HG03469 (cell line): Measurements from ENCODE around the gene PISD.
"Not testable (repeated sequence)": the region's sequence is repeated elsewhere in the genome, so short reads cannot be mapped to it uniquely, and the experiment has no call there.

ENCODE experiments used
- ATAC-seq: cut with Tn5 transposase; IDR thresholded peaks from one replicate; pipeline ENCODE4 v1.9.1; 2021; ENCODE audit warnings: mild to moderate bottlenecking, moderate library complexity, moderate number of reproducible peaks; ENCODE audit not compliant: unreplicated experiment

The PISD gene

DNA sequence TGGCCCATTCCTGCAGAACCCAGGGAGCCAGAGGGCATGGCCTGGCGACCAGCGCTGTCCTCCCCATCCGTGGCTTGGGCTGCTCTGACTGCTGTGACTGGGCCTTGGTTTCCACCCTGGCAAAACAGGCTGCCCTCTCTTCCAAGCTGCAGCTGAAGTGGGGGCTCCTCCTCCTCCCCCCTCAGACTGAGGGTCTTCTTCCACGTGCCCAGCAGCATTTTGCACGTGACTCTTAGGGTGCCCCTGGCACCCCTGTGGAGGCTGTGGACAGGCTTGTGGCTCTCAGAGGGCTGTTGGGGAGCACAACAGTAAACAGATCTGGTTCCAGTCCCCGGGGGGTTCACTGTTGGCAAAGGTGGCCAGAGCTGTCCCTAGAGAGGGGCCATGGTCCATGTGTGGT lies 51.4 kb downstream of the PISD start:
- no peak for ATAC-seq

DNA sequence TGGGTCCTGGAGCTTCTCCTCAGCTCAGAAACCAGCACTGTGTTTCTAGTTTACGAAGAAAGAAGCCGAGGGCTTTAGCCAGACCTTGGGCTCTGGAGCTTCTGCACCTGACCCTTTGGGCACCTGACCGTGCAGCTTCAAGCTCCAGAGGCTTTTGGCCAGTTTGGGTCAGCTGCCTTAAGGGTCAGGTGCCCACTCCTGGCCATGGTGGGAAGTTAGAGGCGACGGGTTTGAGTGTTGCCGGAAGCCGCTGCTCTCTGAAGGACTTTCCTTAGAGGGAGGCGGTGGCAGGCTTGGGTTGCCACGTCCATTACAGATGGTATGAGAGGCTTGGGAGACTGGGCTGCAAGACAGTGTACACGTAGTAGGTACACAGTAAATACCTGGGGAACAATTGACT lies 52.3 kb downstream of the PISD start:
- no peak for ATAC-seq

DNA sequence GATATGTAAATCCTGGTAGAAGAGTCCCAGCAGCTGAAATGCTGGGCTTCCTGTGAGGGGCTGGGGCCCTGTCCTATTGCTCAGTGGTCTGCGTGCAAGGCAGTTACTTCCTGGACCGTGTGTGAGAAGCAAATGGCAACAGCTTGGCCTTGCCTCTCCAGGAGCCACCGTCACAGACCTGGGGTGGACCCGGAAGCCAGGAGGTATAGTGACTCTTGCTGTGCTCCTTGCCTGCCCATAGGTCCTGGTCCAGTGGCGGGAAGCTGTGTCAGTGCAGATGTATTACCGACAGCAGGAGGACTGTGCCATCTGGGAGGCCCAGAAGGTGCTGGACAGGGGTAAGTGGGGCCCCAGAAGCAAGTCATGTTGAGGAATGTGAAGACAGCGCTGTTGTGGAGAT lies 54.3 kb downstream of the PISD start:
- no peak for ATAC-seq

DNA sequence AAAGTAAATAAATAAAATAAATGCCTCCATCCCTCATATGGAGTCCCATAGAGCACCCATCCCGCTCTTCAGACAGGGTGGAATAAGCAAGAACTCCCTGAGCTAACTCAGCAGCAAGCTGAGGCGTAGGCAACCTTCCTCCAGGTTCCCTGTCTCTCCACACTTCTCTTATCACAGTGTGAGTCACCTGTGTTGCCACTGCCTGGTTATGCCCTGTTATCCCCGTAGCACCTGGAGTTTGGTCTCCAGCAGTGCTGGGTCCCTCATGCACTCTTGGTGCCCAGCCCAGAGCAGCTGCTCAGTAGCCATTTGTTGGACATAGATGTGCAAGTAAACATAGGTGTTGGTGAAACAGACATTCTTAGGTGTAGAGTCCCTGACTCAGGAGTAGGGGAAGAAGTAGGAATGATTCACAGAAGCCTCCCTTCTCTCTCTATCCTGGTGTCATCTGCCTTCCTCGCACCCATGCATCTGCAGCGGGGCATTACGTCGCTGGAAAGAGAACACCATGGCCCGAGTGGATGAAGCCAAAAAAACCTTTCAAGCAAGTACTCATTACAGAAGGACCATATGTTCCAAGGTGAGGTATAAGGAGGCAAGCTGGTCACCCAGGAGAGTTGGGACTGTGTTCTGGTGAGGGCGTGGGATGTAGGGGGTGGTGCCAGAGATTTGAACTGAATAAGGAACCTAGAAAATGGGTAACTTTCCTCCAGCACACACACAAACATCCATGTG lies 56.0 kb downstream of the PISD start:
- ATAC-seq: no peak

DNA sequence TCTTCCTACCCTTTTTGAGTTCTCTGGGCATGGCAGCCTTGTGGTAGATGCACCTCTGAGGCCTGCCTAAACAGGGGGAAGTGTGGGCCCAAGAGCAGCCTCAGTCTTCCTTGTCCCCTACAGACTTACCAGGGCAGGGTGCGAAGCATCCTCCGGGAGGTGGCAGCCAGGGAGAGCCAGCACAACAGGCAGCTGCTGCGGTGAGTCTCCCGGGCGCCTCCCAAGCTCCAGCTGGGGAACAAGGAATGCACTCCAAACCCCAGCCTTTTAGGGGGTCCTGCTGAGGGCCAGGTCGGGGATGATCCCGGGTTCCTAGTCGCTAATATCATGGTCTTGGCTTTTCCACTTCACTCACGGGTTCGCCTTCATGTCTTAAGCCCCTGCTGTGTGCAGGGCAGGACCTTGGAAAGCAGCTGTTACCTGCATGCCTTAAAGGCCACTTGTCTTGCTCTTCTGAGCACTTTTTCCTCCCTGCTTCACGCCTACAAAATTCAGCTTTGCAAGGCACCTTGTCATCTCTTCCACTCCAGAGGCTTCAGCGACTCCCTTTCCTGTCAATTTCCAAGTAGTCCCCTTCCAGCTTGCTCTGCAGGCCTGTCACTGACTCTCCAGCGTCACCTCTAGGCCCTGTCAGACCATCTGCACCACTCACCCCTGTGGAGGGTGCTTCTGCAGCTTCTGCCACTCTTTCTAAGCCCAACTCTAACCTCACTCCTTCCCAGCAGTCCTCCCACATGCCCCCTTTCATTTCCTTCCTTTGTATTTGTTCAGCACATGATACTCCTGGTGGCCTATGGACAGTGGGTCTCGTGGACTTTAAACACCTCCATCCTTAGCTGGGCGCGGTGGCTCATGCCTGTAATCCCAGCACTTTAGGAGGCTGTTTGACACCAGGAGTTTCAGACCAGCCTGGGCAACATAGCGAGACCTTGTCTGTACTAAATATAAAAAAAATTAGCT lies 57.0 kb downstream of the PISD start:
- ATAC-seq: no peak

DNA sequence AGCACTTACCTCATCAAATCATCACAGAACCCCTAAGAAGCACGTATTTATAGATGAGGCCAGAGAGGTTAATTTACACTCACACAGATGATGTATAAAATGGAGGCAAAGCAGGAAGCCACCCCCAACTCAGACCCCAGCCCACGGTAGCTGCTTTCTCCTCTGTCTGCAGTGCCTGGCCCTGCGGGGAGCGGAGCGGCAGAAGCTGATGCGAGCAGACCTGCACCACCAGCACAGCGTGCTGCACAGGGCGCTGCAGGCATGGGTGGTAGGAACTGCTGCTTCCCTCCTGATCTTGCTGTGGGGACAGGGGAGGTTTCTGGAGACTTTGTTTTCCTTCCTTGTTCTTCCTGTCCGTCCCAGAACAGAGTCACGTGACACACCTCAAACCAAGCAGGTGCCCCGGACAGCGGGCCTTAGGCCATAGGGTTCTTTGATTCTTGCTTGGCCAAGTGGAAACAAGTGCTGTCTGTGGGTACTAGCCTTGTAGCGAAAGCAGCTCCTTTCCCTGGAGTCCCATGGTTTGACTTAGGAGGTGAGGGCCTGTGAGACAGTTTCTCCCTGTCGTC lies 57.8 kb downstream of the PISD start:
- ATAC-seq: no peak

DNA sequence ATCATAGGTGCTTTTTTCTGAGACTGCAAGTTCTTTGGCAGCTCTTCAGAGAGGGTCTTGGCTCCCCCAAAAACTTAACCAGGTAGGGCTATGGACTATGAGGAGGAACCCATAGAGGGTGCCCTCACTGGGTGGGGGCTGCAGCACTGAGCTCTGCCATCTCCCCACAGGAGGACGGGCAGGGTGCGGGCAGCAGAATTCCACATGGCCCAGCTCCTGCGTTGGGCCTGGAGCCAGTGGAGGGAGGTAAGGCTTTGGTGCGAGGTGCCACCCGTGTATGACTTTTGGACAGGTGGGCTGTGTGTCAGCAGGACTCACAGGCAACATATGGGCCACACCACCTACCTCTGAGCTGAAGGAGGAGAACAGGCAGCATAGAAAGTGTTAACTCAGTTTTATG lies 58.4 kb downstream of the PISD start:
- ATAC-seq: no peak

DNA sequence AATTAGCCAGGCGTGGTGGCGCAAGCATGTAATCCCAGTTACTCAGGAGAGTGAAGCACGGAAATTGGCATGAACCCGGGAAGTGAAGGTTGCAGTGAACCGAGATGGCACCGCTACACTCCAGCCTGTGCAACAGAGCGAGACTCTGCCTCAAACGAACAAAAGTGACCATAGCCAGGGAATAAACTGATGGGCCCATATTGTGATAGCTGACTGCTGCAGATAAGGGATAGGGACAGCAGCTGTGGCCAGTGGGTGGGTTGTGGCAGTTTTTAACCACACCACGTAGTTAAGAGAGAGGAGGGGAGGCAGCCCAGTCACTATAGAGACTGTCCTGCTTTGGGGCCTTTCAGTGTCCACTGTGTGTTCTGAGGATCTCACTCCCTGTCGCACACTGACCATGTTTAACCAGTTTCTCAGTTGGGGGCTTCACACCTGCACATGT lies 58.9 kb downstream of the PISD start:
- no peak for ATAC-seq

DNA sequence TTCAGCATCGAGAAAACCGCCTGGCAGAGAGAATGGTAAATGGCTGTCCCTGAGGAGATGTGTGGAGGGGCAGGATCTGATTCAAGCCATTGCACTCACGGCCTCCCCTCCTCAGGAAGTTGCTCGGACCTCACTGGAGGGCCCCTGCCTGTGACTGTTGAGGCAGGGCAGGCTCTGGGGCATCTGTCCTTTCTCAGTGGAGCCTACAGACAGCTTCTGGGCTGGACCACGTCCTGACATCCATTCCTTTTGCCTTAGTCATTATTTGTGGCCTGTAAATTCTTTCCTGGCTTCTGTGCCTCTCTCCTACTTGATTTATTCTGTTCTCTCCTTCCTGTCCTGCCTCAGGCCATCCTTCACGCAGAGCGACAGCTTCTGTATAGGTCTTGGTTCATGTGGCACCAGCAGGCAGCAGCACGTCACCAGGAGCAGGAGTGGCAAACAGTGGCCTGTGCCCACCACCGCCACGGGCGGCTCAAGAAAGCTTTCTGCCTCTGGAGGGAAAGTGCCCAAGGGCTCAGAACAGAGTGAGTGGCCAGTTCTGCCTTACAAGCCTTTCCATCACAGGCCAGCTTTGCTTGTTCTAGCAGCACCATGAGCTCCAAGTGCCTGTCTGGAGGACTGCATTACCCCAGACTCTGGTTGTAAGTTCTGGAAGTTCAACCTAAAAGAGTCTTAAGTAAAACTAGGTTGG lies 59.6 kb downstream of the PISD start:
- ATAC-seq: no peak

DNA sequence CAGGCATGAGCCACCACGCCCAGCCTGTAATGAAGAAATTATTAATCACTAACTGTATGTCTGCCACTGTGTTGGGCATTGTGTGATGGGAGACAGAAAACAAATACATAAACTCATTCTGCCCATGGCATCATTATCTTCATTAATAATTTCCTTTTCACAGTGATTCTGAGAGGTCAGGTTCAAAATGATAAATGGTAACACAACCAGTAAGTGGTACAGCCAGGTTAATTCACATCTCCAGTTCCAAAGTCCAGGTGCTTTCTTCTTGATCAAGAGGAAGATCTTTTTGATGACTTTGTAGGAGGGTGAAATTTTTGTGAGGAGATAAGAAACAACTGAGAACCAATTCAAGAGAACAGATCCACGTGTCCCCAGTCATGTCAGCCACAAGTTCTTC lies 66.7 kb downstream of the PISD start:
- ATAC-seq: no peak

DNA sequence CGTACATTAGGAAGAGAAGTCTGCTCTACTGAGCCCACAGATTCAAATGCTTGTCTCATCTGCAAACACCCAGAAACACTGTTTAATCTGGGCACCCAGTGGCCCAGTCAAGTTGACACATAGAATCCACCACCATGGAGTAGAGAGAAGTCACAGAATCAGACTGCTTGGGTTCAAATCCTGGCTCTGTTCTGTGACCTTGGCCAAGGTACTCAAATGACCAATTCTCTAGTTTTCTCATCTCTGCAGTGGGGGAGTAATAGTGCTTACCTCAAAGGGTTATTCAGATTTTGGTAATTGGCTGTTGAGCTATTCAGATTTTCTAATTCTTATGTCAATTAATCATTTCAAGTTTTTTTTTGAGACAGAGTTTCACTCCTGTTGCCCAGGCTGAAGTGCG lies 71.9 kb downstream of the PISD start:
- not testable (repeated sequence) for ATAC-seq

DNA sequence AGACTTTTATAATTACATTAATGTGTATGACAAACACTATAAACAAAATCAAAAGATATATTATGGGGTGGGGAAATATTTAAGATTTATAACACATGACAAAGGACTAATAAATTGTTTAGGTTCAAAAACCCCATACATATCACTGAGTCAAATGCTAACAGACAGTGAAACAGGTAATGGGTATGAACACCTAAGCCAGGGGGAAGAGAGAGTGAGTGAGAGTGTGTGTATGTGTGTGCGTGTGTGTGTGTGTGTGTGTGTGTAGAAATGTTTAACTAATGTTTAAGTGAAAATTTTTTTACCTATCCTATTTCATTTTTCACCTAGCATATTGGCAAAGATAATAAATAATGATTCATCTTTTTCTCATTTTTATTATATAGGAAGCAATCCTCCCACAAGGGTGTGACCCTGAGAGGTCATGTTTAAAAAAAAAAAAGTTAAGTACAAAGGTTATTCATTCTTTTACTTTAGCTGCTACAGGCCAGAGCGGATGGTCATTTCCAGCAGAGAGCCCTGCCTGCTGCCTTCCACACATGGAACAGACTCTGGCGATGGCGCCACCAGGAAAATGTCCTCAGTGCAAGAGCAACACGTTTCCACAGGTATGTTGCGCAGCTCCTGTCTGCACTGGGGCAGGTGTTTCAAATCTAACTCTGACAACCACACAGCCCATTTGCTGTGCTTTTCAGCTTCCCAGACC lies 72.9 kb downstream of the PISD start:
- no peak for ATAC-seq

DNA sequence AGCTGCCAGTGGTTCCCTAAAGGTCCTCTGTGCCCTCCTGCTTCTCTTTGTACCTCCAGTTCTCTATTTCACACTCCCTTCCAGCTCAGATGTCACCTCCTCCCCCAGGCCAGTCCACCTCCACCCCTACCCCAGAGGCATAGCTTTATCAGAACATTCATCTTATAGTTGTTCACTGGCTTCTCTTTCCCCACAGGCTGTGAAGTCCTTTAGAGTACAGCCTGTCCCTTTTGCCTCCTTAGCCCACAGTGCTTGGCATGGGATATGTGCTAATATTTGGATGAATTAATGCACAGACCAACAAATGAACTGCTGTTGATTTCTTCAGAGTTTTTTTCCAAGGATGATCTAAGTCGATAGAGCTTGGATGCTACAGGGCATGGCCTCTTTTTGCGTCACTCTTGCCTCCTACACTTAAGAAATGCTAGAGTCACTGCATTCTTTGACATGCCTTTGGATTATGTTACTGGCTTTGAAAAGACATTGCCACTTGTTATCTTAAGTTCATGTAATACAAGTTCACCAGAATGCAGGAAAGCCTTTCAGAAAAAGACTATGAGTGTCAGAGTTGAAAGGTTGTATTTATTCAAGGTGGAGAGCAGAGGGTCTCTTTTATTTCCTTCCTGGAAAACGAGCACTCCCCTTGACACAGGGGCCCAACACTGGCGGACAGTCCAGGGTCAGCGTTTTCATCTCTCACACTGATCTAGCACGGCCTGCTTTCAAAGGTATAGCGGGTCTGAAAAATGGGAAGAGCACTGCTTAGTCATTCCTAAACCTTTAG lies 75.7 kb downstream of the PISD start:
- no peak for ATAC-seq

DNA sequence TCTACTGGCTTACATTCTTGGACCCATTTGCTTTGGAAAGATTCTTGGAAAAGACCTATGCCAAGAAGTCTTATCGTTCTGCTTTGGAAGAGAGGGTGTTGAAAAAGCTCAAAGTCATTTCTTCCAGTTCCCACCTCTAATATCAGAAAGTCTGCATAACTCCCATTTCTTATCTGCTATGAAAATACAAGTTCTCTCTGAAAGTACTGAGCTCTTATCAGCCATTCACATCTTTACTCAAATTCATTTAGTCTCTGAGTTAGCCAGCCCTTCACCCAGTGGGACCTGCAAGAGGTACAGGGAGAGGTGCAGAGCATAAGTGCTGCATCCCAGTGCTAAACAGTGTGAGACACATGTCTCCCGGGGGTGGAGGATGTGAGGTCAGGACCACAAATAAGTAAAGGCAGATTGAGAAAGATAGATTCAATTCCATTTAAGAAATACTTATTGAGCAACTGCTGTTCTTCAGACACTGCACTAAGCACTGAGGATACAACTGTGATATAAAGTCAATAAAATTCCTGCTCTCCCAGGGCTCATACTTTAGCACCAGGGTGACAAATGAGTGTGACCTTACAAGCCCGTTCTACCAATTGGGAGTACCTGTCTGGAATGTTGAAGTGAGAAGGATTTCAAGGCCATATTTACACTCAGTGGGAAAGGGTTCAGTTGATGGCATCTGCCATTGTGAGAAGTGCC lies 76.7 kb downstream of the PISD start:
- ATAC-seq: no peak

DNA sequence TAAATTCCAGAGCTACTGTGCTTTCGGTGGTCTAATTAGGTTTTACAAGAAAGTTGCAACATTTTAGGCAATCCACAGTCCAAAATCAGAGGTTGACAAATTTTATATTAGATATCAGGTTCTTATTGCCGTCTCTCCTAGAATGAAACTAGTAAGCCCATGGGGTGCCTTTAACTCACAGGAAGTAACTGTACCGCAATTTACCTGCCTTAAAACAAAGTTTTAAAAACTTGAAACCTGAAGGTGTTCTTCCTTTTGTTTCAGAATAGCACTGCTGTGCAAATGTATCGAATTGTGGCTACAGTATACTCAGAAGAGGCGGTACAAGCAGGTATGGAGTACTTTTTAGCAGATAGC lies 77.2 kb downstream of the PISD start:
- ATAC-seq: no peak

DNA sequence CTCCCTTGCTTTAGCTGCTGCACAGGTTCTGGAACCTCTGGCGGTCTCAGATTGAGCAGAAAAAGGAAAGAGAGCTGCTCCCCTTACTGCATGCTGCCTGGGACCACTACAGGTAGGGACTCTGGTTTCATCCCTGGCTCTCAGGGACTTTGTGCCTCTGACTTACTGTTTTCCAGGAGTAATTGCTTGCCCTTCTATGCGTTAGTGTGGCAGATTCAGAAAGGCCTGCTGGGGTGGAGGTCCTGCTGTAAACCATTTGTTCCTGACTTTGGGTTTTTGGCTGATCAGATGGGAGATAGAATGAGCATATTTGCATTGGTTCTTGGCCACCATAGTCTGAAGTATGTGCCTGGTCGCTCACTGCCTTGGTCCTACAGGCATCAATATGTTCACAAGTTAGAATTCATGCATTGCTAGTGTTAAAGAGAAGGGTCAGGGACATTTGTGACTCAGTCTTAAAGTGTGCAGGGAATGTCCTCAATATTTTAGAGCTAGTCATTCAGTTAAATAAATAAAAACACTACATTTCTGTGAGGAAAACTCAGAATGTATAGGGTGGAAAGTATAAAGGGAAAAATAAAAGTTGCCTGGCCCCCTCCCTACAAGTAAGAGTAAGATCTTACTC lies 78.0 kb downstream of the PISD start:
- ATAC-seq: no peak

DNA sequence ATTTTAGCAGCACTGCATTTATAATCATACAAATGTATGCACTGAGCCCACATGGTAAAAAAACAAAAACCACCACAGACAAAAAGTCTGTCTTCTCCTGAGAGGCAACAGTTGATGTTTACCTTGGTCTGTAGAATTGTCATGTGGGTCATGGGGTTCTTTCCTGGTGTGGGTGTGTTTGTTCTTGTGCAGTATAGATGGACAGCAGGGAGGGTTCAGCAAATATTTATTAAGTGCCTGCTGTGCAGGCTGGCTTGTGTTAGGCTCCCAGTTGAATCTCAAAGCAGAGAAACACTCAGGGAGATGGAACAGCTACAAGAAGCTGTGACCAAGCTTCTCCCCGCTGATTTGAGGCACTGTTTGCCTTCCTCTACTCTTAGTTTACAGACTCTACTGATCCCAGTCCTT lies 82.2 kb downstream of the PISD start:
- ATAC-seq: no peak

DNA sequence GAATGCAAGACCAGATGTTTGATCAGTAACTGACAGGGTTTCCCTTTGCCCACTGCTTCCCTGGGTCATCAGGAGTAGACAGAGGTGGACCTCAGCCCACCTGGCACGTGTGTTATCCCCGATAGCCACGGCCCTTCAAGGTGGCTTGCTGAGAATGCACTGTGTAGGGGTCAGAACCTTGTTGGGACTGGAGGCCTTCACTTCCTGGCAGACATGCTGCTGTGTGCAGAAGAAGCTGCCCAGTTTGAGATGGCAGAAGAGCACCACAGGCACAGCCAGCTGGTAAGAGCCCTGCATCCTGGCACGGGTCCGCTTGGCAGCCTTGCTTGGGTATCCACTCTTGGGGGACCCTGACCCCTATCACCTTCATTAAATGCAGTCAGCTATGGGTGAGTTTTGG lies 83.8 kb downstream of the PISD start:
- ATAC-seq: no peak

DNA sequence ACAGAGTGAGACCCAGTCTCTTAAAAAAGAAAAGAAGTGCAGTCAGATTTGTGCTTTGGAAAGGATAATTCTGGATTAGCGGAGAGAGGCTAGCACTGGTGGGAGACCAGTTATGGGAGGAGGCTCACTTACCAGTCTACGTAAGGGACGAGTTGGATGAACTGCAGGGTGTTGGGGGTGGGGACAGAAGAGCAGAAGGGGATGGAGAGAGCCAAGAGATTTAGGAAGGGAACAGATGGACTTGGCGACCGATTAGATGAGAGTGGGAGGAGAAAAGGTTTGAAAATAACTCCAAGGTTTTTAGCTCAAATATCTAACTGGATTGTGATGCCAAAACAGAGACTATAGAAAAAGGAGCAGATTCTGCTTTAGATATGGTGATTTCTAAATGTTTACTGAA lies 84.3 kb downstream of the PISD start:
- ATAC-seq: no peak
